HEK293 (cell line): ENCODE results near the gene PPP4R1.

ENCODE experiments used
- CTCF ChIA-PET: fragments of 350-600 bp; formaldehyde crosslinking; extraction: SDS; loops from one replicate; lab custom pipeline; 2021; ENCODE audit warnings: antibody characterized with exemption; lab: Yijun Ruan, JAX
- POLR2A ChIA-PET: fragments of 300-600 bp; formaldehyde crosslinking; extraction: SDS; loops from one replicate; lab custom pipeline; 2020; ENCODE audit warnings: antibody characterized with exemption, inconsistent platforms; lab: Yijun Ruan, JAX
- H3K27ac ChIP-seq: fragments of 200-500 bp; sonication (Bioruptor generic); 2 replicates; pipeline ENCODE4 v1.5.1; 2014; ENCODE audit warnings: low read depth, low read length, control low read depth, inconsistent platforms; ENCODE audit errors: extremely low read depth
- H3K36me3 ChIP-seq, 2 experiments: fragments of 200-500 bp in 1 of 2; sonication (Bioruptor generic) in 1 of 2; 1 replicate in 1 of 2; 2 replicates in 1 of 2; pipeline ENCODE4 v1.5.1; 2014 to 2017; ENCODE audit warnings: inconsistent platforms in 2 of 2, low read length in 2 of 2; ENCODE audit not compliant: control insufficient read depth in 2 of 2, insufficient read depth in 1 of 2
- H3K4me1 ChIP-seq: fragments of 200-500 bp; sonication (Bioruptor generic); 2 replicates; pipeline ENCODE4 v1.5.1; 2014; ENCODE audit warnings: mild to moderate bottlenecking, low read length, inconsistent platforms; ENCODE audit not compliant: control insufficient read depth, insufficient read depth
- H3K4me3 ChIP-seq: 2 replicates; pipeline ENCODE4 v1.5.1; 2011; ENCODE audit warnings: low read depth, mild to moderate bottlenecking, control low read depth, low read length, moderate library complexity
- H3K9me3 ChIP-seq: fragments of 200-500 bp; sonication (Bioruptor generic); 2 replicates; pipeline ENCODE4 v1.5.1; 2014; ENCODE audit warnings: low read depth, low read length, inconsistent platforms; ENCODE audit not compliant: control insufficient read depth, insufficient read depth
- BCL6B ChIP-seq: fragments of 450-650 bp; formaldehyde crosslinking; IDR thresholded peaks from 2 replicates; pipeline ENCODE4 v1.5.1; 2017; ENCODE audit warnings: missing biosample characterization, missing genetic modification characterization
- CTCF ChIP-seq: fragments of 450-650 bp; formaldehyde crosslinking; IDR thresholded peaks from 2 replicates; pipeline ENCODE4 v1.5.1; 2016; ENCODE audit warnings: missing biosample characterization, missing genetic modification characterization
- KLF10 ChIP-seq: fragments of 450-650 bp; IDR thresholded peaks from 2 replicates; pipeline ENCODE4 v1.5.1; 2018; ENCODE audit warnings: missing biosample characterization, mild to moderate bottlenecking, missing genetic modification characterization
- KLF16 ChIP-seq: fragments of 450-650 bp; formaldehyde crosslinking; IDR thresholded peaks from 2 replicates; pipeline ENCODE4 v1.5.1; 2017; ENCODE audit warnings: missing biosample characterization, missing genetic modification characterization
- TRIM28 ChIP-seq: IDR thresholded peaks from 2 replicates; pipeline ENCODE4 v1.6.1; 2011; ENCODE audit warnings: low read length, control low read depth, borderline replicate concordance
- ZBTB11 ChIP-seq: fragments of 450-650 bp; formaldehyde crosslinking; conservative IDR thresholded peaks from 2 replicates; pipeline ENCODE4 v1.5.1; 2016; ENCODE audit warnings: low read depth, missing biosample characterization, missing genetic modification characterization
- ZBTB17 ChIP-seq: fragments of 450-650 bp; formaldehyde crosslinking; IDR thresholded peaks from 2 replicates; pipeline ENCODE4 v1.5.1; 2016; ENCODE audit warnings: missing biosample characterization, missing genetic modification characterization
- ZBTB26 ChIP-seq: fragments of 450-650 bp; formaldehyde crosslinking; optimal IDR thresholded peaks from 2 replicates; pipeline ENCODE3; 2016; ENCODE audit warnings: missing biosample characterization, mild to moderate bottlenecking, missing genetic modification characterization
- ZFP3 ChIP-seq: fragments of 450-650 bp; formaldehyde crosslinking; IDR thresholded peaks from 2 replicates; pipeline ENCODE4 v1.5.1; 2016; ENCODE audit warnings: low read depth, missing biosample characterization, missing genetic modification characterization
- ZNF24 ChIP-seq: fragments of 450-650 bp; formaldehyde crosslinking; IDR thresholded peaks from 2 replicates; pipeline ENCODE4 v1.5.1; 2016; ENCODE audit warnings: missing biosample characterization, missing genetic modification characterization
- ZNF416 ChIP-seq: fragments of 450-650 bp; formaldehyde crosslinking; IDR thresholded peaks from 2 replicates; pipeline ENCODE4 v1.5.1; 2016; ENCODE audit warnings: missing biosample characterization, missing genetic modification characterization
- ZNF423 ChIP-seq: fragments of 450-650 bp; formaldehyde crosslinking; IDR thresholded peaks from 2 replicates; pipeline ENCODE4 v1.5.1; 2016; ENCODE audit warnings: missing biosample characterization, missing genetic modification characterization
- ZNF580 ChIP-seq: fragments of 450-650 bp; formaldehyde crosslinking; IDR thresholded peaks from 2 replicates; pipeline ENCODE4 v1.5.1; 2016; ENCODE audit warnings: missing biosample characterization, missing genetic modification characterization
- ZNF585B ChIP-seq: fragments of 450-650 bp; formaldehyde crosslinking; IDR thresholded peaks from 2 replicates; pipeline ENCODE4 v1.5.1; 2016; ENCODE audit warnings: missing biosample characterization, missing genetic modification characterization
- ZNF610 ChIP-seq: fragments of 450-650 bp; formaldehyde crosslinking; IDR thresholded peaks from 2 replicates; pipeline ENCODE4 v1.5.1; 2016; ENCODE audit warnings: missing biosample characterization, missing genetic modification characterization, borderline replicate concordance
- ZNF701 ChIP-seq: fragments of 450-650 bp; formaldehyde crosslinking; IDR thresholded peaks from 2 replicates; pipeline ENCODE4 v1.5.1; 2016; ENCODE audit warnings: missing biosample characterization, missing genetic modification characterization
- ZNF768 ChIP-seq: fragments of 450-650 bp; formaldehyde crosslinking; IDR thresholded peaks from 2 replicates; pipeline ENCODE4 v1.5.1; 2018; ENCODE audit warnings: missing biosample characterization, mild to moderate bottlenecking, missing genetic modification characterization

PPP4R1 gene

GRCh38 chr18:9631814-9632496 is 17.6 kb upstream of the PPP4R1 start:
- CTCF ChIA-PET, result interaction anchor here (0.7 kb wide), 1 partner anchor 15 kb away, joined by 3 read pairs; no protein-coding TSS in a partner anchor
- H3K4me1 ChIP-seq, result no peaks in the 10 kb centered on the region; the same call in 1 of the 2 replicates
- no peaks in the 10 kb centered on the region for H3K36me3 ChIP-seq
- no peak overlapping the region for H3K4me3 ChIP-seq
- no peaks in the 10 kb centered on the region for H3K9me3 ChIP-seq
- TF ChIP-seq KLF16 (no peak), ZNF610 (tag by site-specific recombination) (no peak), ZNF580 (no peak), ZNF768 (no peak), KLF10 (tag by site-specific recombination) (no peak), ZFP3 (no peak), ZBTB17 (tag by site-specific recombination) (no peak), ZBTB11 (tag by site-specific recombination) (no peak), ZNF701 (tag by site-specific recombination) (no peak), ZNF416 (tag by site-specific recombination) (no peak), ZNF423 (tag by site-specific recombination) (no peak), BCL6B (tag by site-specific recombination) (no peak), ZNF585B (tag by site-specific recombination) (no peak)
- TF ChIP-seq, all 188 proteins: peak for 0
- POLR2A ChIA-PET, result no interaction called here
- no peak overlapping the region for H3K27ac ChIP-seq

- Histone ChIP-seq H3K9me3 (no peaks in the 10 kb centered on the region), H3K36me3 (no peaks in the 10 kb centered on the region), H3K4me3 (no peak overlapping the region), H3K27ac (no peak overlapping the region), H3K4me1 (no peaks in the 10 kb centered on the region; the same call in 1 of the 2 replicates)
- CTCF ChIA-PET, result no interaction called here
- POLR2A ChIA-PET, result interaction anchor here (1.0 kb wide), 1 partner anchor 15 kb away, joined by 4 read pairs; no protein-coding TSS in a partner anchor
- TF ChIP-seq TRIM28 (no peak), CTCF (tag by site-specific recombination) (no peak), ZBTB26 (tag by site-specific recombination) (no peak), ZNF24 (tag by site-specific recombination) (no peak)
These were observed 16.1 kb upstream of the PPP4R1 start for GRCh38 chr18:9630444-9630843.
